ENCODE measurements around the gene DEFB128. TPM values are rescaled to one million over a fixed set of nuclear protein-coding genes. Genes with fewer than 3 reads are reported as not detected.

DEFB128 gene
- total RNA-seq, 2 experiments from 2014 or later: not detected

- no peak for DNase-seq (ENCODE audit: low spot score)
- ChIA-PET CTCF (ENCODE audit: unreplicated experiment) (no interaction called here), POLR2A (no interaction called here)
- Histone ChIP-seq H3K4me2 (ENCODE audit: low read length) (no peak overlapping the region), H4K20me1 (ENCODE audit: insufficient read depth, low read length) (no peaks in the 10 kb centered on the region), H3K4me3 (ENCODE audit: low read depth, low read length, poor library complexity, severe bottlenecking) (no peak overlapping the region), H3K27ac (ENCODE audit: low read depth, low read length, poor library complexity, severe bottlenecking) (no peak overlapping the region), H3K4me1 (ENCODE audit: insufficient read depth, low read length, poor library complexity, severe bottlenecking) (no peaks in the 10 kb centered on the region), H2AFZ (ENCODE audit: low read length) (no peak overlapping the region), H3K36me3 (ENCODE audit: insufficient read depth, low read length) (no peaks in the 10 kb centered on the region), H3K79me2 (ENCODE audit: insufficient read depth, low read depth, low read length) (no peaks in the 10 kb centered on the region), H3K9me3 (ENCODE audit: low read length) (no peaks in the 10 kb centered on the region), H3K9me2 (ENCODE audit: insufficient read depth, low read length) (no peaks in the 10 kb centered on the region)
- TF ChIP-seq CTCF (conservative IDR thresholded peaks at IDR 0.05; ENCODE audit: low read length) (no peak), EZH2phosphoT487 (IDR thresholded peaks at IDR 0.05; ENCODE audit: borderline replicate concordance, low read depth, low read length) (no peak)
- BruUV-seq (replicated peaks): no TSS peak
- intact Hi-C loops (cut with micrococcal nuclease; ENCODE audit: unreplicated experiment): no loop called here
Observed at GRCh38 chr20:215796-216195, 26.3 kb upstream of the DEFB128 start.

- intact Hi-C loops (cut with micrococcal nuclease; ENCODE audit: unreplicated experiment): no loop called here
- Histone ChIP-seq H3K4me1 (ENCODE audit: insufficient read depth, low read length, poor library complexity, severe bottlenecking) (no peaks in the 10 kb centered on the region), H4K20me1 (ENCODE audit: insufficient read depth, low read length) (no peaks in the 10 kb centered on the region), H3K4me2 (ENCODE audit: low read length) (no peak overlapping the region), H3K4me3 (ENCODE audit: low read depth, low read length, poor library complexity, severe bottlenecking) (no peak overlapping the region), H3K9me3 (ENCODE audit: low read length) (no peaks in the 10 kb centered on the region), H3K79me2 (ENCODE audit: insufficient read depth, low read depth, low read length) (no peaks in the 10 kb centered on the region), H2AFZ (ENCODE audit: low read length) (no peak overlapping the region), H3K9me2 (ENCODE audit: insufficient read depth, low read length) (no peaks in the 10 kb centered on the region), H3K27ac (ENCODE audit: low read depth, low read length, poor library complexity, severe bottlenecking) (no peak overlapping the region), H3K36me3 (ENCODE audit: insufficient read depth, low read length) (no peaks in the 10 kb centered on the region)
- CTCF ChIA-PET (ENCODE audit: unreplicated experiment): no interaction called here
- no peak for DNase-seq (ENCODE audit: low spot score)
- POLR2A ChIA-PET: interaction anchor here (0.7 kb wide), 1 partner anchor 465 kb away, joined by 3 read pairs; no protein-coding TSS in a partner anchor
- BruUV-seq (replicated peaks): no TSS peak
- TF ChIP-seq CTCF (conservative IDR thresholded peaks at IDR 0.05; ENCODE audit: low read length) (no peak), EZH2phosphoT487 (IDR thresholded peaks at IDR 0.05; ENCODE audit: borderline replicate concordance, low read depth, low read length) (no peak)
Observed at GRCh38 chr20:214383-214782, 24.9 kb upstream of the DEFB128 start.

GRCh38 chr20:210809-211502, 21.4 kb upstream of the DEFB128 start:
- intact Hi-C loops (cut with micrococcal nuclease; ENCODE audit: unreplicated experiment): no loop called here
- POLR2A ChIA-PET: no interaction called here

More at GRCh38 chr20:210809-211502, 21.4 kb upstream of the DEFB128 start:
- Histone ChIP-seq H3K4me2 (ENCODE audit: low read length) (no peak overlapping the region), H3K36me3 (ENCODE audit: insufficient read depth, low read length) (no peaks in the 10 kb centered on the region), H3K27ac (ENCODE audit: low read depth, low read length, poor library complexity, severe bottlenecking) (no peak overlapping the region), H4K20me1 (ENCODE audit: insufficient read depth, low read length) (no peaks in the 10 kb centered on the region), H3K4me3 (ENCODE audit: low read depth, low read length, poor library complexity, severe bottlenecking) (no peak overlapping the region), H3K9me3 (ENCODE audit: low read length) (no peaks in the 10 kb centered on the region), H3K4me1 (ENCODE audit: insufficient read depth, low read length, poor library complexity, severe bottlenecking) (no peaks in the 10 kb centered on the region), H3K9me2 (ENCODE audit: insufficient read depth, low read length) (no peaks in the 10 kb centered on the region), H2AFZ (ENCODE audit: low read length) (no peak overlapping the region), H3K79me2 (ENCODE audit: insufficient read depth, low read depth, low read length) (no peaks in the 10 kb centered on the region)
- TF ChIP-seq EZH2phosphoT487 (IDR thresholded peaks at IDR 0.05; ENCODE audit: borderline replicate concordance, low read depth, low read length) (no peak), CTCF (conservative IDR thresholded peaks at IDR 0.05; ENCODE audit: low read length) (no peak)
- no TSS peak for BruUV-seq (replicated peaks)
- no peak for DNase-seq (ENCODE audit: low spot score)
- CTCF ChIA-PET (ENCODE audit: unreplicated experiment): no interaction called here

Measured in OCI-LY7 (cell line).